ENCODE measurements around the gene COPG1.

COPG1 gene

DNA sequence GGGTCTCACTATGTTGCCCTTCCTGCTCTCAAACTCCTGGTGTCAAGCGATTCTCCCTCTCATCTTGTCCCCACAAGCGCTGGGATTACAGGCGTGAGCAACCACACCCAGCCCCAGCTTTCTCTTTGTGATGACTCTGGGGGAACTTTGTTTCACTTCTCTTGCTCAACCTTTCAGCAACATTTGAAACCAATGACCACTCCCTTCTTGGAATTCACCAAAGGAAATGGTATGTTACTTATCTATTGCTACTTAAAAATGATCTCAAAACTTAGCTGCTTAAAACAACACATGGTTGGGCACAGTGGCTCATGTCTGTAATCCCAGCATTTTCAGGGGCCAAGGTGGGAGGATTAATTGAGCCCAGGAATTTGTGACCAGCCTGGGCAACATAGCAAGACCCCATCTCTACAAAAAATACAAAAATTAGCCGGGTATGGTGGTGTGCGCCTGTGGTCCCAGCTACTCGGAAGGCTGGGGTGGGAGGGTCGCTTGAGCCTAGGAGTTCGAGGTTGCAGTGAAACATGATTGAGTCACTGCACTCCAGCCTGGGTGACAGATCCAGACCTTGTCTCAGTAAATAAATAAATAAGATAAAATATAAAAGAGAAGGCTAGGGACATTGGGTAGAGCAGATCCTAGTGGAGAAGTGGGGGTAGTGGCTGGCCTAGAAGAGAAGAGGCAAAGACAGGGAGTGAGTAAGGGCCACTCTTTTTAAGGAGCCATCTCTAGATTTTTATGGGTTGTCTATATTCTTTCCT lies 10.3 kb upstream of the COPG1 start:
- ATAC-seq (ENCODE audit: insufficient read depth, low read depth): no peak; the same call in 2 of the 3 replicates
- no peak overlapping the region for H3K4me2 ChIP-seq (ENCODE audit: insufficient read depth, low read length)

GRCh38 chr3:129239991-129240390 lies 9.4 kb upstream of the COPG1 start:
- no peak for TF ChIP-seq EZH2 (IDR thresholded peaks at IDR 0.05; ENCODE audit: borderline replicate concordance, low read depth, low read length, severe bottlenecking)
- no peak for TF ChIP-seq CTCF (IDR thresholded peaks at IDR 0.05; ENCODE audit: borderline replicate concordance, extremely low read depth, low read length, poor library complexity, severe bottlenecking)
- no peak overlapping the region for H3K9ac ChIP-seq (ENCODE audit: low read depth, low read length)

More for the DNA sequence above, 10.3 kb upstream of the COPG1 start:
- H3K9me3 ChIP-seq (ENCODE audit: insufficient read depth, low read length, severe bottlenecking): no peaks in the 10 kb centered on the region
- H4K20me1 ChIP-seq (ENCODE audit: insufficient read depth, low read length): no peaks in the 10 kb centered on the region
- no peak overlapping the region for H3K9ac ChIP-seq (ENCODE audit: low read depth, low read length)
- no peaks in the 10 kb centered on the region for H3K4me1 ChIP-seq (ENCODE audit: insufficient read depth, low read length)
- no peak overlapping the region for H3K27ac ChIP-seq (ENCODE audit: low read length)
- DNase-seq: no peak
- no peak for TF ChIP-seq EZH2 (IDR thresholded peaks at IDR 0.05; ENCODE audit: borderline replicate concordance, low read depth, low read length, severe bottlenecking)
- no peak overlapping the region for H2AFZ ChIP-seq (ENCODE audit: low read depth, low read length)
- no peaks in the 10 kb centered on the region for H3K79me2 ChIP-seq (ENCODE audit: insufficient read depth, low read length)
- H3K27me3 ChIP-seq (ENCODE audit: insufficient read depth, low read length, poor library complexity): no peaks in the 10 kb centered on the region
- no peak overlapping the region for H3K4me3 ChIP-seq (ENCODE audit: low read depth in 1 of 2, low read length in 2 of 2)
- H3K36me3 ChIP-seq (ENCODE audit: insufficient read depth, low read length): no peaks in the 10 kb centered on the region

DNA sequence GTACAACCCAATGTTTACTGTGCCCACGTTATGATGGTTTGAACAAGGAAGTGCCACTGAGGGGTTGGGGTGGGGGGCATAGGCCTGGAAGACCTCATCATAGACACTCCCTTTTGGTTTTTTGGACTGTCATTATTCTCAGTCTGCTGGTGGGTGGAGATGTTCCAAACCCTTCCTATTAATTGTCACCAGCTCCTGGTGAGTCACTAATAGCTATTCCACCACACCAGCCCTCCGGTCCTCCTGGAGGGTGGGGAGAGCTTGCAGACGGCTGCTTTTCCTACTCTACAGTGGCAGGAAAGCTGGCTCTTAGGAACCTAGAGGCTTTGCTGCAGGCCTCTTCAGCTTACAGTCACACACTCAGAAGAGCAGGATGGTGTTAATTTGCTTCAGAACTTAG lies 9.0 kb upstream of the COPG1 start:
- ATAC-seq (ENCODE audit: insufficient read depth, low read depth) (no peak), DNase-seq (no peak)
- Histone ChIP-seq H3K79me2 (ENCODE audit: insufficient read depth, low read length) (no peaks in the 10 kb centered on the region), H3K27ac (ENCODE audit: low read length) (no peak overlapping the region), H3K27me3 (ENCODE audit: insufficient read depth, low read length, poor library complexity) (no peaks in the 10 kb centered on the region), H3K9ac (ENCODE audit: low read depth, low read length) (no peak overlapping the region), H3K36me3 (ENCODE audit: insufficient read depth, low read length) (no peaks in the 10 kb centered on the region), H3K4me3 (ENCODE audit: low read depth in 1 of 2, low read length in 2 of 2) (no peak overlapping the region), H2AFZ (ENCODE audit: low read depth, low read length) (no peak overlapping the region), H4K20me1 (ENCODE audit: insufficient read depth, low read length) (no peaks in the 10 kb centered on the region), H3K4me2 (ENCODE audit: insufficient read depth, low read length) (no peak overlapping the region), H3K4me1 (ENCODE audit: insufficient read depth, low read length) (peaks cover 2% of the 10 kb centered on the region; the same call in 1 of the 2 replicates), H3K9me3 (ENCODE audit: insufficient read depth, low read length, severe bottlenecking) (no peaks in the 10 kb centered on the region)
- TF ChIP-seq EZH2 (IDR thresholded peaks at IDR 0.05; ENCODE audit: borderline replicate concordance, low read depth, low read length, severe bottlenecking): no peak
- no peak for TF ChIP-seq CTCF (IDR thresholded peaks at IDR 0.05; ENCODE audit: borderline replicate concordance, extremely low read depth, low read length, poor library complexity, severe bottlenecking)

More at GRCh38 chr3:129239991-129240390, 9.4 kb upstream of the COPG1 start:
- DNase-seq (no peak), ATAC-seq (ENCODE audit: insufficient read depth, low read depth) (no peak)
- H3K4me1 ChIP-seq (ENCODE audit: insufficient read depth, low read length): no peaks in the 10 kb centered on the region
- no peaks in the 10 kb centered on the region for H4K20me1 ChIP-seq (ENCODE audit: insufficient read depth, low read length)
- no peaks in the 10 kb centered on the region for H3K27me3 ChIP-seq (ENCODE audit: insufficient read depth, low read length, poor library complexity)
- H3K79me2 ChIP-seq (ENCODE audit: insufficient read depth, low read length): no peaks in the 10 kb centered on the region
- H3K36me3 ChIP-seq (ENCODE audit: insufficient read depth, low read length): no peaks in the 10 kb centered on the region
- no peak overlapping the region for H3K27ac ChIP-seq (ENCODE audit: low read length)
- no peak overlapping the region; the same call in 1 of the 2 replicates for H2AFZ ChIP-seq (ENCODE audit: low read depth, low read length)
- no peak overlapping the region for H3K4me3 ChIP-seq (ENCODE audit: low read depth in 1 of 2, low read length in 2 of 2)
- H3K9me3 ChIP-seq (ENCODE audit: insufficient read depth, low read length, severe bottlenecking): no peaks in the 10 kb centered on the region
- H3K4me2 ChIP-seq (ENCODE audit: insufficient read depth, low read length): no peak overlapping the region

DNA sequence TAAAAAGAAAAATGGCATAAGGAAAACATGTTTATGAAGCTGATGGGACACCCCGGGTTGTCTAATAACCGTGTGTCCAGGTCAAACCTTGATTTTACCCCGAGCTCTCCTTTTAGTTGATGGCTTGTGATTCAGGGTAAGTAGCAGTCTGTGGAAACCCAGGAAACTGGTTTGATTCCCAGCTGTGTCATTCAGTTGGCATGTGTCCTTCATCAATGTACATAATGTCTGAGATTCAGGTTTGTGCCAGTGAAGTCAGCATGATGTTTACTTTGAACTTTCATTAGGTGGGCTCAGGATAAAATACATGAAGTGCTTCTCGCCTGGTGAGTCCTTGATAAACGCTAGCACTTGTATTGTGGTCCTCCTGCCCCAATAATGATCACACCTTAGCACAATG lies 4.3 kb upstream of the COPG1 start:
- H3K9ac ChIP-seq (ENCODE audit: low read depth, low read length): no peak overlapping the region
- no peak for ATAC-seq (ENCODE audit: insufficient read depth, low read depth)
- no peak overlapping the region for H3K4me3 ChIP-seq (ENCODE audit: low read depth in 1 of 2, low read length in 2 of 2)
- DNase-seq: no peak
- H3K4me1 ChIP-seq (ENCODE audit: insufficient read depth, low read length): peaks cover 20% of the 10 kb centered on the region
- no peaks in the 10 kb centered on the region for H3K9me3 ChIP-seq (ENCODE audit: insufficient read depth, low read length, severe bottlenecking)
- H3K79me2 ChIP-seq (ENCODE audit: insufficient read depth, low read length): peaks cover 21% of the 10 kb centered on the region
- H3K27me3 ChIP-seq (ENCODE audit: insufficient read depth, low read length, poor library complexity): no peaks in the 10 kb centered on the region
- H4K20me1 ChIP-seq (ENCODE audit: insufficient read depth, low read length): no peaks in the 10 kb centered on the region
- H3K36me3 ChIP-seq (ENCODE audit: insufficient read depth, low read length): no peaks in the 10 kb centered on the region; the same call in 1 of the 2 replicates
- H2AFZ ChIP-seq (ENCODE audit: low read depth, low read length): no peak overlapping the region
- no peak overlapping the region for H3K27ac ChIP-seq (ENCODE audit: low read length)
- TF ChIP-seq CTCF (IDR thresholded peaks at IDR 0.05; ENCODE audit: borderline replicate concordance, extremely low read depth, low read length, poor library complexity, severe bottlenecking) (no peak), EZH2 (IDR thresholded peaks at IDR 0.05; ENCODE audit: borderline replicate concordance, low read depth, low read length, severe bottlenecking) (no peak)
- no peak overlapping the region for H3K4me2 ChIP-seq (ENCODE audit: insufficient read depth, low read length)

Measured in DND-41 (cell line).